ENCODE results near the gene ENTPD8. TPM values are rescaled to one million over a fixed set of nuclear protein-coding genes. Genes with fewer than 3 reads are reported as not detected.
"Not testable (repeated sequence)": the region's sequence is repeated elsewhere in the genome, so short reads cannot be mapped to it uniquely, and the experiment has no call there.

Gene ENTPD8
- total and polyA plus RNA-seq, 2 donors (not counting 3 experiments of a cell fraction or from before 2014, with no cell fraction given): 0.44 to 0.51 TPM

DNA sequence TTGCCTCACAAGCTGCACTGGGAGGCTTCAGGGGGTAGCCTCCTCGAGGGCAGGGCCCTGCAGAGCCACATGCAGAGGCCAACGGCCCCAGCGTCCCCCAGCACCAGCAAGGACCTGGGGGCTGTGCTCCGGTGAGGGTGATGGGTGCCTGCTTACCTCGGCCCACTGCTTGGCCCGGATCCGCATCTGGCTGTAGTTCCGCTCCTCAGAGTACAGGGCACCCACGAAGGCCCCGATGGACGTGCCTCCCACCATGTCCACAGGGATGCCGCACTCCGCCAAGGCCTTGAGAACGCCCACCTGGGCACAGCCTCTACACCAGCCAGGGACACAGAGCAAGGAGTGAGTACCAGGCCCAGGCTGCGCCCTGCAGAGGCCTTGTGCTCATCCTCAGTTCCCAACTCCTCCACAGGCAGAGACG, 26.0 kb upstream of the ENTPD8 start:
- Histone ChIP-seq H3K9me1 (replicated peaks; ENCODE audit: control insufficient read depth, extremely low read depth, insufficient read depth, low read length) (no peaks in the 10 kb centered on the region), H3K27ac (ENCODE audit: insufficient read depth, low read depth, low read length) (no peak overlapping the region), H3K9me3 (replicated peaks; ENCODE audit: control insufficient read depth, insufficient read depth, low read length) (no peaks in the 10 kb centered on the region), H3K4me3 (replicated peaks in 1 of 3; ENCODE audit: insufficient read depth in 1 of 3, low read depth in 1 of 3, low read length in 3 of 3) (no peak overlapping the region), H3K4me2 (ENCODE audit: insufficient read depth, low read length) (no peak overlapping the region), H3K79me2 (ENCODE audit: control insufficient read depth, insufficient read depth, low read length) (no peaks in the 10 kb centered on the region), H4K20me1 (replicated peaks; ENCODE audit: control insufficient read depth, extremely low read depth, insufficient read depth, low read length) (no peaks in the 10 kb centered on the region), H3K36me3 (ENCODE audit: control insufficient read depth in 2 of 2, extremely low read depth in 1 of 2, insufficient read depth in 2 of 2, low read length in 2 of 2) (no peaks in the 10 kb centered on the region), H2AFZ (ENCODE audit: low read depth, low read length) (no peak overlapping the region), H3K9ac (replicated peaks; ENCODE audit: extremely low read depth, insufficient read depth, low read length) (no peak overlapping the region), H3K27me3 (ENCODE audit: control insufficient read depth in 2 of 2, insufficient read depth in 2 of 2, low read length in 2 of 2) (peaks cover 2% of the 10 kb centered on the region in 2 experiments), H3K4me1 (ENCODE audit: control insufficient read depth, extremely low read depth, insufficient read depth, low read length) (peaks cover 4% of the 10 kb centered on the region)
- TF ChIP-seq, protein P1, sequence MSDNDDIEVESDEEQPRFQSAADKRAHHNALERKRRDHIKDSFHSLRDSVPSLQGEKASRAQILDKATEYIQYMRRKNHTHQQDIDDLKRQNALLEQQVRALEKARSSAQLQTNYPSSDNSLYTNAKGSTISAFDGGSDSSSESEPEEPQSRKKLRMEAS (IDR thresholded peaks at IDR 0.05; ENCODE audit: insufficient read depth, insufficient read length): no peak
- TF ChIP-seq JUN (IDR thresholded peaks at IDR 0.05; ENCODE audit: borderline replicate concordance, insufficient read depth, insufficient read length, low read depth) (no peak), POLR2AphosphoS5 (IDR thresholded peaks at IDR 0.05; ENCODE audit: insufficient read depth, low read depth, low read length) (no peak), POLR2A (IDR thresholded peaks at IDR 0.05; ENCODE audit: low read depth, low read length) (no peak), MYC (IDR thresholded peaks at IDR 0.05; ENCODE audit: low read depth, low read length) (no peak), EZH2 (IDR thresholded peaks at IDR 0.05; ENCODE audit: borderline replicate concordance, low read depth, low read length, severe bottlenecking) (no peak), GATA2 (IDR thresholded peaks at IDR 0.05; ENCODE audit: insufficient read depth, insufficient read length, low read depth, low read length) (no peak), FOS (IDR thresholded peaks at IDR 0.05; ENCODE audit: borderline replicate concordance, insufficient read depth, low read length) (no peak)
- TF ChIP-seq, protein P2, sequence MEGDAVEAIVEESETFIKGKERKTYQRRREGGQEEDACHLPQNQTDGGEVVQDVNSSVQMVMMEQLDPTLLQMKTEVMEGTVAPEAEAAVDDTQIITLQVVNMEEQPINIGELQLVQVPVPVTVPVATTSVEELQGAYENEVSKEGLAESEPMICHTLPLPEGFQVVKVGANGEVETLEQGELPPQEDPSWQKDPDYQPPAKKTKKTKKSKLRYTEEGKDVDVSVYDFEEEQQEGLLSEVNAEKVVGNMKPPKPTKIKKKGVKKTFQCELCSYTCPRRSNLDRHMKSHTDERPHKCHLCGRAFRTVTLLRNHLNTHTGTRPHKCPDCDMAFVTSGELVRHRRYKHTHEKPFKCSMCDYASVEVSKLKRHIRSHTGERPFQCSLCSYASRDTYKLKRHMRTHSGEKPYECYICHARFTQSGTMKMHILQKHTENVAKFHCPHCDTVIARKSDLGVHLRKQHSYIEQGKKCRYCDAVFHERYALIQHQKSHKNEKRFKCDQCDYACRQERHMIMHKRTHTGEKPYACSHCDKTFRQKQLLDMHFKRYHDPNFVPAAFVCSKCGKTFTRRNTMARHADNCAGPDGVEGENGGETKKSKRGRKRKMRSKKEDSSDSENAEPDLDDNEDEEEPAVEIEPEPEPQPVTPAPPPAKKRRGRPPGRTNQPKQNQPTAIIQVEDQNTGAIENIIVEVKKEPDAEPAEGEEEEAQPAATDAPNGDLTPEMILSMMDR (IDR thresholded peaks at IDR 0.05; ENCODE audit: extremely low read depth in 1 of 2, insufficient read depth in 1 of 2, low read depth in 1 of 2, low read length in 2 of 2): no peak
- intact Hi-C loops (cut with micrococcal nuclease): no loop called here
- FAIRE-seq (no peak), DNase-seq (ENCODE audit: low read depth, low spot score) (no peak)
- ChIA-PET POLR2A (no interaction called here), CTCF (no interaction called here)
- dilution Hi-C loops (cut with MboI; ENCODE audit: extremely low pct_ligation_motif_present, low sequenced_read_pairs): no loop called here
- no TSS peak for BruUV-seq (replicated peaks)

DNA sequence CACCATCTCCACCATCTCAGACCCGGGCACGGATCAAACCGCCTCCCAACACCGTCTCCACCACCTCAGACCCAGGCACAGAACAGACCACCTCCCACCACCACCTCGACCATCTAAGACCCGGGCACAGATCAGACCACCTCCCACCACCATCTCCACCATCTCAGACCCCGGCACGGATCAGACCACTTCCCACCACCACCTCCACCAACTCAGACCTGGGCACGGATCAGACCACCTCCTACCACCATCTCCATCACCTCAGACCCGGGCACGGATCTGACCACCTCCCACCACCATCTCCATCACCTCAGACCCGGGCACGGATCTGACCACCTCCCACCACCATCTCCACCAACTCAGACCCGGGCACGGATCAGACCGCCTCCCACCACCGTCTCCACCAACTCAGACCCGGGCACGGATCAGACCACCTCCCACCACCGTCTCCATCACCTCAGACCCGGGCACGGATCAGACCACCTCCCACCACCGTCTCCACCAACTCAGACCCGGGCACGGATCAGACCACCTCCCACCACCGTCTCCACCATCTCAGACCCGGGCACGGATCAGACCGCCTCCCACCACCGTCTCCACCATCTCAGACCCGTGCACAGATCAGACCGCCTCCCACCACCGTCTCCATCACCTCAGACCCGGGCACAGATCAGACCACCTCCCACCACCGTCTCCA, 25.4 kb upstream of the ENTPD8 start:
- DNase-seq (ENCODE audit: low read depth, low spot score); H3K4me1 ChIP-seq (ENCODE audit: control insufficient read depth, extremely low read depth, insufficient read depth, low read length); H3K4me2 ChIP-seq (ENCODE audit: insufficient read depth, low read length); intact Hi-C loops (cut with micrococcal nuclease); H3K4me3 ChIP-seq (replicated peaks in 1 of 3; ENCODE audit: insufficient read depth in 1 of 3, low read depth in 1 of 3, low read length in 3 of 3); H3K27ac ChIP-seq (ENCODE audit: insufficient read depth, low read depth, low read length); H2AFZ ChIP-seq (ENCODE audit: low read depth, low read length); H3K27me3 ChIP-seq (ENCODE audit: control insufficient read depth in 2 of 2, insufficient read depth in 2 of 2, low read length in 2 of 2); dilution Hi-C loops (cut with MboI; ENCODE audit: extremely low pct_ligation_motif_present, low sequenced_read_pairs); BruUV-seq (replicated peaks); H3K36me3 ChIP-seq (ENCODE audit: control insufficient read depth in 2 of 2, extremely low read depth in 1 of 2, insufficient read depth in 2 of 2, low read length in 2 of 2); H3K9me1 ChIP-seq (replicated peaks; ENCODE audit: control insufficient read depth, extremely low read depth, insufficient read depth, low read length); H3K79me2 ChIP-seq (ENCODE audit: control insufficient read depth, insufficient read depth, low read length); POLR2A ChIA-PET; H4K20me1 ChIP-seq (replicated peaks; ENCODE audit: control insufficient read depth, extremely low read depth, insufficient read depth, low read length); FAIRE-seq; CTCF ChIA-PET; H3K9me3 ChIP-seq (replicated peaks; ENCODE audit: control insufficient read depth, insufficient read depth, low read length); H3K9ac ChIP-seq (replicated peaks; ENCODE audit: extremely low read depth, insufficient read depth, low read length): not testable (repeated sequence)

Measured in endothelial cell of umbilical vein (primary cell).